HG02623 (cell line): ENCODE data around the gene FKRP.
A peak's percentile ranks its signal among the peaks of the same experiment; 100 is the strongest.
"Not testable (repeated sequence)": the region's sequence is repeated elsewhere in the genome, so short reads cannot be mapped to it uniquely, and the experiment has no call there.

ENCODE experiments used
- ATAC-seq: cut with Tn5 transposase; IDR thresholded peaks from one replicate; pipeline ENCODE4 v1.9.1; 2021; ENCODE audit warnings: moderate library complexity; ENCODE audit not compliant: unreplicated experiment

The FKRP gene

GRCh38 chr19:46745521-46746280 is at the start of gene FKRP:
FKRP (plus strand) TSS chr19:46746057; CDS start chr19:46755451, 9,394 bp downstream.
- peak; percentile 41 for ATAC-seq

GRCh38 chr19:46696866-46697203 is 49.0 kb upstream of the FKRP start:
- no peak for ATAC-seq

- ATAC-seq: no peak
These were observed 48.5 kb upstream of the FKRP start for GRCh38 chr19:46697204-46697960.

GRCh38 chr19:46698395-46699321 is 47.2 kb upstream of the FKRP start:
- no peak for ATAC-seq

GRCh38 chr19:46700704-46701103 is 45.2 kb upstream of the FKRP start:
- ATAC-seq: no peak

GRCh38 chr19:46704379-46705076 is 41.3 kb upstream of the FKRP start:
- ATAC-seq: no peak

- ATAC-seq: no peak
These were observed 35.2 kb upstream of the FKRP start for GRCh38 chr19:46710687-46711086.

GRCh38 chr19:46712768-46713338 is 33.0 kb upstream of the FKRP start:
- ATAC-seq: not testable (repeated sequence)

- ATAC-seq: no peak
These were observed 31.9 kb upstream of the FKRP start for GRCh38 chr19:46713781-46714443.

- ATAC-seq: no peak
These were observed 31.3 kb upstream of the FKRP start for GRCh38 chr19:46714444-46715106.

- ATAC-seq: no peak
These were observed 30.3 kb upstream of the FKRP start for GRCh38 chr19:46715620-46715974.

GRCh38 chr19:46715975-46716671 is 29.7 kb upstream of the FKRP start:
- no peak for ATAC-seq

GRCh38 chr19:46716672-46717033 is 29.2 kb upstream of the FKRP start:
- ATAC-seq: no peak

- no peak for ATAC-seq
These were observed 28.7 kb upstream of the FKRP start, which contains the start of gene PRKD2 for GRCh38 chr19:46717034-46717715. PRKD2 (minus strand) TSS chr19:46717114; CDS start chr19:46716370, 744 bp downstream.

GRCh38 chr19:46717716-46718143 is 28.1 kb upstream of the FKRP start:
- no peak for ATAC-seq

GRCh38 chr19:46718157-46718933 is 27.5 kb upstream of the FKRP start:
- ATAC-seq: peak; percentile 33

GRCh38 chr19:46718934-46719622 is 26.8 kb upstream of the FKRP start:
- no peak for ATAC-seq
